Progenitor cell of endocrine pancreas (in vitro differentiated cells): ENCODE results near the gene DPP6. TPM values are rescaled to one million over a fixed set of nuclear protein-coding genes. Genes with fewer than 3 reads are reported as not detected.

ENCODE experiments used
- DNase-seq: peaks from one replicate; pipeline ENCODE4 v3.0.0; 2021; ENCODE audit warnings: low spot score; ENCODE audit not compliant: unreplicated experiment
- H3K27ac Mint-ChIP-seq: 2 replicates; pipeline ENCODE4 v1.8.0; 2021; ENCODE audit warnings: mild to moderate bottlenecking, moderate library complexity, mixed read lengths
- H3K27me3 Mint-ChIP-seq: 2 replicates; pipeline ENCODE4 v1.8.0; 2021; ENCODE audit warnings: mixed read lengths
- H3K36me3 Mint-ChIP-seq: 2 replicates; pipeline ENCODE4 v1.8.0; 2022; ENCODE audit warnings: mixed read lengths; ENCODE audit not compliant: insufficient read depth
- H3K4me1 Mint-ChIP-seq: 2 replicates; pipeline ENCODE4 v1.8.0; 2021; ENCODE audit warnings: low read depth, mixed read lengths
- H3K4me3 Mint-ChIP-seq: 2 replicates; pipeline ENCODE4 v1.8.0; 2021; ENCODE audit warnings: low read depth, mild to moderate bottlenecking, moderate library complexity, mixed read lengths
- H3K9me3 Mint-ChIP-seq: 2 replicates; pipeline ENCODE4 v1.8.0; 2021; ENCODE audit warnings: low read depth, mixed read lengths
- total RNA-seq: library from RNA; stranded (reverse); gene quantifications from 2 replicates; pipeline ENCODE4 v1.2.1, GENCODE V29; 2021
- TF ChIP-seq, protein P1 (sequence below): fragments of 200-600 bp; sonication (generic); IDR thresholded peaks from one replicate; pipeline ENCODE4 v1.5.0; 2021; ENCODE audit warnings: antibody characterized with exemption, mild to moderate bottlenecking; ENCODE audit not compliant: unreplicated experiment

DPP6 gene
- total RNA-seq, 1 donor from 2014 or later, result 13.4 TPM

DNA sequence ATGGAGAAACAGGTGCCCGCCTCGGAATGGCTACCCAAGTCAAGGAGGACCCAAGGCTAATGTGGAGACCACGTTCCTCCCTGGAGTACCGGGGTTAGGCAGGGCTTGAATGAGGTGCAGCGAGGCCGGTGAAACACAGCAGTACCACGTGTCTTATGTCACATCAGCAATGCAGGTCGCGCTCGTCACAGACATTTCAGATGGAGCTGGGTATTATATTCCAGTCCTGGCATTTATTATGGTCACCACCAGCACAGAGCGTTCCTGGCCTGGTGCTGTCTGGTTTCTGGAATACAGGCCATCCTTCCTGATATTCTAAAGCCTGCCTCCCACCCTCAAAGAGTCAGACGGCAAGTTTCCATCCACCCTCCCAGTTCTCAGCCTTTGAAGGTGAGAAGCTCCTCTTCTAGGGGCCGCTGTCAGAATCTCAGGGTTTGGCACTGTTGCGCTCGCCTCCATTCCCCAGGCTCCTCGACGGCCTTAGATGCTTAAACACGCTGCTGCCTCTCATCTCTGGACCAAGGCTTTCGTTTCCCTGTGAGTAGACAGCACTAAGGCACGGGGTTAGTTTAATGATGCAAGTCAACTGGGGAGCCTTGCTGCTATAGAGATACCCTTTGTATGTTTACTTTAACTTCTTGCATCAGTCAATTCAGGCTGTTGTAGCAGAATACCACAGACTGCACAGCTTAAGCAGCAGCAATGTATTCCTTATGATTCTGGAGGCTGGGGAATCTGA is 377.6 kb downstream of the DPP6 start:
- TF ChIP-seq, protein P1, sequence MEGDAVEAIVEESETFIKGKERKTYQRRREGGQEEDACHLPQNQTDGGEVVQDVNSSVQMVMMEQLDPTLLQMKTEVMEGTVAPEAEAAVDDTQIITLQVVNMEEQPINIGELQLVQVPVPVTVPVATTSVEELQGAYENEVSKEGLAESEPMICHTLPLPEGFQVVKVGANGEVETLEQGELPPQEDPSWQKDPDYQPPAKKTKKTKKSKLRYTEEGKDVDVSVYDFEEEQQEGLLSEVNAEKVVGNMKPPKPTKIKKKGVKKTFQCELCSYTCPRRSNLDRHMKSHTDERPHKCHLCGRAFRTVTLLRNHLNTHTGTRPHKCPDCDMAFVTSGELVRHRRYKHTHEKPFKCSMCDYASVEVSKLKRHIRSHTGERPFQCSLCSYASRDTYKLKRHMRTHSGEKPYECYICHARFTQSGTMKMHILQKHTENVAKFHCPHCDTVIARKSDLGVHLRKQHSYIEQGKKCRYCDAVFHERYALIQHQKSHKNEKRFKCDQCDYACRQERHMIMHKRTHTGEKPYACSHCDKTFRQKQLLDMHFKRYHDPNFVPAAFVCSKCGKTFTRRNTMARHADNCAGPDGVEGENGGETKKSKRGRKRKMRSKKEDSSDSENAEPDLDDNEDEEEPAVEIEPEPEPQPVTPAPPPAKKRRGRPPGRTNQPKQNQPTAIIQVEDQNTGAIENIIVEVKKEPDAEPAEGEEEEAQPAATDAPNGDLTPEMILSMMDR, result no peak
- H3K27me3 Mint-ChIP-seq, result no peaks in the 10 kb centered on the region
- peaks cover 6% of the 10 kb centered on the region for H3K4me1 Mint-ChIP-seq
- H3K4me3 Mint-ChIP-seq, result no peak overlapping the region
- H3K9me3 Mint-ChIP-seq, result no peaks in the 10 kb centered on the region
- no peak overlapping the region for H3K27ac Mint-ChIP-seq
- DNase-seq, result no peak
- H3K36me3 Mint-ChIP-seq, result no peaks in the 10 kb centered on the region

DNA sequence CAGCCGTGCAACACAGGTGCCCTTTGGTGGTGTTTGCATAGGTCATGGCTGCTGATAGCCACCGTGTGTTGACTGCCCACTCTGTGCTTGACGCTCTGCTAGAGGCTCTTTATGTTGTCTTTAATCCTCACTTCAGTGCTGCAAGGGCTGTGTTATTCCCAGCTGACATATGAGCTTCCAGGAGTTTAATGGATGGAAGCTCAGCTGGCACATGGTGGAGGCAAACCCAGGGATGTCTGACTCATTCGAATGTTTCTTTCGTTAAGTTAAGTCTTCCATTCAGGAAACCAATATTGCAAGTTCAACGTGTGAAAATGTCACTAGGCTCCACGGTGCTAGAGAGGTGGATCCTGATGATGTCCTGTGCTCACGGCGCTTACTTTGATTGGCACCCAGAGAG is 378.4 kb downstream of the DPP6 start:
- H3K4me3 Mint-ChIP-seq, result no peak overlapping the region
- TF ChIP-seq, protein P1, result no peak
- no peaks in the 10 kb centered on the region for H3K27me3 Mint-ChIP-seq
- no peaks in the 10 kb centered on the region for H3K9me3 Mint-ChIP-seq
- H3K36me3 Mint-ChIP-seq, result no peaks in the 10 kb centered on the region
- peaks cover 6% of the 10 kb centered on the region for H3K4me1 Mint-ChIP-seq
- H3K27ac Mint-ChIP-seq, result no peak overlapping the region
- DNase-seq, result no peak

DNA sequence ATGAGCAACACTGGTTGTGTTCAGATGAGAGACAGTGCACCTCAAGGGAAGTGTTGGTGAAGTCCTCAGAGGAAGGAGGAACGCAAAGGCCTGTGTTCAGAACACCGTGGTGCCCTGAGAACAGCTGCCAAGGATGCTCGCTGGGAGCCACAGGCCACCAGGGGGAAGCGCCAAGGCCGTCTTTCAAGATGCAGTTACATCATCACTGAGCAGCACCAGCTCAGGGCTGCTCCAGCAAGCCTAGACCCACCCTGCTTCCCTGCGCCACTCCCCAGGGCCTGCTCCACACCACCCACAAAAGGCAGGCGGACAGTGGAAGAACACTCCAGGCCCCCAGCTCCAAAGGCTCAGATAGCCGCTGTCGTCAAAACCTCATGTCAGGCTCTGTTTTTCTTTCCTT is 378.8 kb downstream of the DPP6 start:
- no peak for DNase-seq
- Mint-ChIP-seq H3K27ac (no peak overlapping the region), H3K9me3 (no peaks in the 10 kb centered on the region)

DNA sequence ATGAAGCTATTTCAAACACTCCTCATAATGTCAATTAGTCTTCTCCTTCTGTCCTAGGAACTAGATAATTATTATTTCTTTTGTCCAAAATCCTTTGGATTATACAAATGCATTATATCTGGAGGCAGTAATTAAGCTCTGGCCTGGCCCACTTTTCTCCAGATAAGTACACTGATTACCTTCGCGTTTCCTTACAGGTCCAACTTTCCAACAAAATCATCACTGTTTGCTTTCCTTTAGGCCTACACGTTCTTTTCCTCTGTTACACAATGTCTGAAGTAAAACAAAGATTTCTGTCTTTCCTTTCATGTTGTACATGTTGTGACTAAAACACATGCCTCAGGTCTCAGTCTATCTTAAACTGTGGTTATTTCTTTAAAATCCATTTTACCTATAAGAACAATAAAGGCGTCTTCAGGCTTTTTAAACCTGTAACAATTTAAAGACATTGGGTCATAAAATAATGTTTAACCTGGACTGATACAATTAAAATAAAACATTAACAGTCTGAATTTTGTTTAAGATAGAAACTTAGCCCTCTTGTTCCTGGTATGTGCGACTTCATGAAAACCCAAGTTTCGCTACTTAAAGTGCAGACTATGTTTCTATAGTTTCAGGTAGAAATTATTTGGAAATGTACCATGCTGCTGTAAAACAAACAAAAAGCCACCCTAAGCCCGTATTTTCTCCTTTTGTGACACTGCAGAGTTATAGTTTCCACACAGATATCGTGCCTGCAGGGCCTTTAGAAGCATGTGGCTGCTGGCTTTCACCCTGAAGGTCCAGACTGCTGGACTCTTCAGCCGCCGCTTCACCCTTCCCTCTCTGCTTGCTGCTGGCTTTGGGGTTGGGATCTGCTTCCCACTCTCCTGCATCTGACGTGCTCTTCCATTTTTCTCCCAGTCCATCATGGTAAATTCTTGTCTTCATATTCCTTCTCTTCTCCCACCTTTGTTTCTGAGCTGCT is 381.7 kb downstream of the DPP6 start:
- DNase-seq, result no peak
- H3K36me3 Mint-ChIP-seq, result no peaks in the 10 kb centered on the region
- peak overlapping the region; percentile 73 for H3K27ac Mint-ChIP-seq
- H3K4me3 Mint-ChIP-seq, result no peak overlapping the region
- peaks cover 6% of the 10 kb centered on the region for H3K4me1 Mint-ChIP-seq
- TF ChIP-seq, protein P1, result no peak
- no peaks in the 10 kb centered on the region for H3K27me3 Mint-ChIP-seq
- H3K9me3 Mint-ChIP-seq, result no peaks in the 10 kb centered on the region

More for the DNA sequence above, 378.8 kb downstream of the DPP6 start:
- H3K36me3 Mint-ChIP-seq, result no peaks in the 10 kb centered on the region
- H3K4me3 Mint-ChIP-seq, result no peak overlapping the region
- H3K4me1 Mint-ChIP-seq, result peaks cover 6% of the 10 kb centered on the region
- H3K27me3 Mint-ChIP-seq, result no peaks in the 10 kb centered on the region
- TF ChIP-seq, protein P1, result no peak

DNA sequence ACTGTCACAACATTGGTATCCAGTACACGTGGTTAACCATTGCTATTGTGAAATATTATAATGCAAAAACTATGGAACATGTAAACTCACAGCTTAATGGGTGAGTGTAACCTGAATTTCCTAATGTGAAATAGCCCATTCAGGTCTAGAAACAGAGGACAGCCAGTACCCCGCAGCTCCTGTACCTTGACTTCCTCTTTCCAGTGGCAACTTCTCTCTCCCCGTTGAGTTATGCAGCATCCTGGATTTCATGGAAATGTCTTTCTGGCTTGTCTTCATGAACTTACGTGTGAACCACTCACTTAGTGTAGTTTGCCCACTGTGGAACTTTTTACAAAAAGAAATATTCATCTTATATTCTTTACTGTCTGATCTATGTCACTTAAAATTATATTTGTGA is 384.4 kb downstream of the DPP6 start:
- H3K4me1 Mint-ChIP-seq, result peaks cover 6% of the 10 kb centered on the region
- no peaks in the 10 kb centered on the region for H3K27me3 Mint-ChIP-seq
- H3K36me3 Mint-ChIP-seq, result no peaks in the 10 kb centered on the region
- no peak for DNase-seq
- no peak overlapping the region for H3K4me3 Mint-ChIP-seq
- TF ChIP-seq, protein P1, result no peak
- no peaks in the 10 kb centered on the region for H3K9me3 Mint-ChIP-seq
- H3K27ac Mint-ChIP-seq, result no peak overlapping the region
